ENCODE data around the gene SETBP1.

DNA sequence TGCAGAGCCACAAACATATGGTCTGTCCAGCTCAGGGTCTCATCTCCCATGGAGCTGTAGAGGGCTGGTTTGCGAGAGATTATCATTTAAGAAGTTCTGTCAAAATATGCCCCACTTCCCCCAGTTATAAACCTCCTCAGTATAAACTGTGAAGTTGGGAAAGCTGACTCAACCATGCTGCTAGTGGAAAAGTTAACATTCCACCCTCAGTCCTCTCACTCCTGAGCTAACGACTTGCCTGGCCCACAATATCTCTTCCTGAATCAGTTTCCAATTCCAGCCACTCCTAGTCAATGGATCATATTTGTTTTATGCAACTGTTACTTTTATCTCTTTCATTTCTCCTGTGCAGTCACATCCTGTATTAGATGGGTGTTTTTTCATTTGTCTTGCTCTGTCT is 326.2 kb downstream of the SETBP1 start:
- no peak for TF ChIP-seq SUZ12 (IDR thresholded peaks at IDR 0.05; ENCODE audit: extremely low read depth, insufficient read depth, insufficient read length)
- TF ChIP-seq ZNF274 (IDR thresholded peaks at IDR 0.05; ENCODE audit: low read depth, low read length) = no peak
- no peak for TF ChIP-seq YY1 (IDR thresholded peaks at IDR 0.05; ENCODE audit: insufficient read depth, insufficient read length)
